Endodermal cell (in vitro differentiated cells): ENCODE data around the gene CCDC6. TPM values are rescaled to one million over a fixed set of nuclear protein-coding genes. Genes with fewer than 3 reads are reported as not detected.

Experiments used
- DNase-seq: peaks from one replicate; pipeline ENCODE4 v3.0.0-alpha.2; 2017
- H3K27ac ChIP-seq: 2 replicates; pipeline ENCODE4 v1.5.1; 2013; ENCODE audit warnings: mild to moderate bottlenecking, low read depth, low read length, moderate library complexity
- H3K27me3 ChIP-seq: 2 replicates; pipeline ENCODE4 v1.6.1; 2013; ENCODE audit warnings: mild to moderate bottlenecking, low read length, moderate library complexity; ENCODE audit not compliant: insufficient read depth, control insufficient read depth, poor library complexity, severe bottlenecking
- H3K36me3 ChIP-seq: 2 replicates; pipeline ENCODE4 v1.7.0; 2013; ENCODE audit warnings: mild to moderate bottlenecking, low read length, moderate library complexity; ENCODE audit not compliant: control insufficient read depth, insufficient read depth
- H3K4me1 ChIP-seq: one replicate; pipeline ENCODE4 v1.7.0; 2013; ENCODE audit warnings: low read length; ENCODE audit not compliant: control insufficient read depth, insufficient read depth
- H3K4me3 ChIP-seq: 2 replicates; pipeline ENCODE4 v1.5.1; 2013; ENCODE audit warnings: mild to moderate bottlenecking, low read length, moderate library complexity
- H3K9ac ChIP-seq: 2 replicates; pipeline ENCODE4 v1.6.1; 2013; ENCODE audit warnings: mild to moderate bottlenecking, low read length, moderate library complexity; ENCODE audit not compliant: poor library complexity, severe bottlenecking; ENCODE audit errors: extremely low read depth
- H3K9me3 ChIP-seq: 2 replicates; pipeline ENCODE4 v1.6.1; 2013; ENCODE audit warnings: mild to moderate bottlenecking, low read length, moderate library complexity; ENCODE audit not compliant: control insufficient read depth
- H3K27ac Mint-ChIP-seq: 2 replicates; pipeline ENCODE4 v1.8.0; 2020; ENCODE audit warnings: mixed read lengths
- H3K27me3 Mint-ChIP-seq: 2 replicates; pipeline ENCODE4 v1.8.0; 2021; ENCODE audit warnings: mild to moderate bottlenecking, mixed read lengths; ENCODE audit not compliant: insufficient read depth
- H3K36me3 Mint-ChIP-seq: 2 replicates; pipeline ENCODE4 v1.8.0; 2020; ENCODE audit warnings: low read depth, mixed read lengths
- H3K4me1 Mint-ChIP-seq: 2 replicates; pipeline ENCODE4 v1.8.0; 2020; ENCODE audit warnings: mixed read lengths
- H3K4me3 Mint-ChIP-seq: 2 replicates; pipeline ENCODE4 v1.8.0; 2020; ENCODE audit warnings: mild to moderate bottlenecking, moderate library complexity, mixed read lengths
- H3K9me3 Mint-ChIP-seq: 2 replicates; pipeline ENCODE4 v1.8.0; 2020; ENCODE audit warnings: mild to moderate bottlenecking, mixed read lengths
- CTCF ChIP-seq: fragments of 200-600 bp; sonication (generic); conservative IDR thresholded peaks from 2 replicates; pipeline ENCODE4 v1.5.0; 2021; ENCODE audit warnings: antibody characterized with exemption, mild to moderate bottlenecking
- WGBS, 2 experiments: methylation state at CpG; one replicate each; pipeline versions ENCODE4 v1.1.5 to v1.1.7; 2013; ENCODE audit warnings: missing lambda C conversion rate in 2 of 2, mixed read lengths in 1 of 2; ENCODE audit not compliant: insufficient coverage in 1 of 2, insufficient read length in 1 of 2; 5-methylcytosine and 5-hydroxymethylcytosine counted together
- total RNA-seq, 2 donors: library from RNA; stranded (reverse); fragmentation: NEBNext Ultra II Directional in 1 of 2; extraction: Animal tissue kit (Norgen Biotek cat#: 25700) in 1 of 2; gene quantifications; 2 replicates in 1 of 2; 3 replicates in 1 of 2; pipeline ENCODE4 v1.2.1, GENCODE V29; 2021

The CCDC6 gene
- total RNA-seq, 2 donors from 2014 or later, result 29.3 to 30.4 TPM

DNA sequence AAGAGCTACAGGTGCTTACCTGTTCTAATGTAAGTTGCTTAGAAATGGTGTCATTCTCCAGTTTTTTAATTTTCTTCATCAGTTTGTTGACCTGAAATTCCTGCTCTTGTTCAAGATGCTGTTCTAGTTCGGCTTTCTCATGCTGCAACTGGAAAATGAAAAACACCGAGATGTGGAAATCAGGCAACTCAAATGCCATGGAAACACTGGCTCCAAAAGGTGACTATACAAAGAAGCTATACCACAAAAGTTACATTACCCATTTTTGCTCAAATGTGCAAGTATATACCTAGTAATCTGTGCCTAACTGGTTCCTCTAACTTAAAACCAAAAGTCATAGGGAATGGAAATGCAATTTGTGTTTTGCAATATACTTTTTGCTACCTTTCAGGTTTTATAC is 73.8 kb downstream of the CCDC6 start:
- no peak overlapping the region for H3K4me3 ChIP-seq
- Mint-ChIP-seq H3K36me3 (peaks cover 3% of the 10 kb centered on the region), H3K27ac (no peak overlapping the region), H3K4me3 (no peak overlapping the region), H3K27me3 (no peaks in the 10 kb centered on the region), H3K4me1 (peaks cover 21% of the 10 kb centered on the region), H3K9me3 (no peaks in the 10 kb centered on the region)
- no peak overlapping the region for H3K27ac ChIP-seq
- peaks cover 20% of the 10 kb centered on the region for H3K36me3 ChIP-seq
- no peak overlapping the region for H3K9ac ChIP-seq
- peaks cover 8% of the 10 kb centered on the region for H3K4me1 ChIP-seq
- TF ChIP-seq CTCF, result no peak
- no peaks in the 10 kb centered on the region for H3K27me3 ChIP-seq
- no peak for DNase-seq
- 91 to 100% methylated on average over 2 of the region's 2 CpGs for WGBS, 2 experiments
- no peaks in the 10 kb centered on the region for H3K9me3 ChIP-seq

GRCh38 chr10:59831658-59832503 is 74.5 kb downstream of the CCDC6 start:
- Histone ChIP-seq H3K9me3 (no peaks in the 10 kb centered on the region), H3K27ac (no peak overlapping the region), H3K27me3 (no peaks in the 10 kb centered on the region), H3K9ac (no peak overlapping the region), H3K4me3 (no peak overlapping the region), H3K4me1 (peaks cover 8% of the 10 kb centered on the region), H3K36me3 (peaks cover 20% of the 10 kb centered on the region)
- Mint-ChIP-seq H3K9me3 (no peaks in the 10 kb centered on the region), H3K4me3 (no peak overlapping the region), H3K27me3 (no peaks in the 10 kb centered on the region), H3K4me1 (peaks cover 21% of the 10 kb centered on the region), H3K36me3 (peaks cover 3% of the 10 kb centered on the region), H3K27ac (no peak overlapping the region)
- DNase-seq, result no peak
- TF ChIP-seq CTCF, result no peak
- WGBS, 2 experiments, result 92 to 100% methylated on average over 4 to 5 of the region's 5 CpGs

DNA sequence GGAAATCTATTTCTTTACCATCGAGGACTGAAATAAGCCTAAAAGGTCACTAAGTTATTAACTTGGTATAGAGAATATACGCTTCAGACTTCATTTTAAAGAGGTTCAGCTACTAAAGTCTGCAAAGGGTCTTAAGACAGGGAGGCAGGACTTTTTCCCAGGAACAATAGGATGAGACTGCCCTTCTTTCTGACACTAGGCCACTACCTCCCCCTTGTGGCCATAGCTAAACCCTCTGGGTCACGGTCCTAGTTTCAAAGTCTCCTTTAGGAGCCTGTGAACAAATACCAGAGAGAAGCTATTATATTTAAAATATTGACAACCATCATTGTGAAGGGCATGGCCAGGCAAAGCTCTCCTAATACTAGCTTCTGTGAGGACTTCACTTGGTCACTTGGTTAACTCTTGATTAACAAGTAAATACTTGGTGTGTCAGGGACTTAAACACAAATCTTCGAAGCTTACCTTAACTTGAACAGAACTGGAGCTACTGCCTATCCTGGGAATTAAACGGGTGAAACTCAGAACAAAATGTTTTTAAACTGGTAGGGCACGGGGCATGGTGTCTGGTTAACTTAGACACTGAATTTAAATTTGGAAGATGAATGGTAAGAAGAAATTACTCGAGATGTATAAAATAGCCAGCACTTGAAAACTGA is 75.6 kb downstream of the CCDC6 start:
- peaks cover 18% of the 10 kb centered on the region for H3K4me1 Mint-ChIP-seq
- TF ChIP-seq CTCF, result peak; percentile 94
- H3K36me3 ChIP-seq, result peaks cover 20% of the 10 kb centered on the region
- H3K4me1 ChIP-seq, result peaks cover 8% of the 10 kb centered on the region
- H3K4me3 Mint-ChIP-seq, result no peak overlapping the region
- H3K9me3 Mint-ChIP-seq, result no peaks in the 10 kb centered on the region
- no peak overlapping the region for H3K27ac ChIP-seq
- no peaks in the 10 kb centered on the region for H3K27me3 ChIP-seq
- peaks cover 3% of the 10 kb centered on the region for H3K36me3 Mint-ChIP-seq
- 70 to 77% methylated on average over 6 to 7 of the region's 7 CpGs for WGBS, 2 experiments
- DNase-seq, result peak; percentile 89
- no peaks in the 10 kb centered on the region for H3K27me3 Mint-ChIP-seq
- H3K4me3 ChIP-seq, result no peak overlapping the region
- no peak overlapping the region for H3K27ac Mint-ChIP-seq
- no peak overlapping the region for H3K9ac ChIP-seq
- no peaks in the 10 kb centered on the region for H3K9me3 ChIP-seq
